HG03039 (cell line): ENCODE results near the gene LRGUK.
"Not testable (repeated sequence)": the region's sequence is repeated elsewhere in the genome, so short reads cannot be mapped to it uniquely, and the experiment has no call there.

Experiments
- ATAC-seq: cut with Tn5 transposase; IDR thresholded peaks from one replicate; pipeline ENCODE4 v1.9.1; 2021; ENCODE audit warnings: mild to moderate bottlenecking, moderate library complexity; ENCODE audit not compliant: unreplicated experiment

The LRGUK gene, protein sequence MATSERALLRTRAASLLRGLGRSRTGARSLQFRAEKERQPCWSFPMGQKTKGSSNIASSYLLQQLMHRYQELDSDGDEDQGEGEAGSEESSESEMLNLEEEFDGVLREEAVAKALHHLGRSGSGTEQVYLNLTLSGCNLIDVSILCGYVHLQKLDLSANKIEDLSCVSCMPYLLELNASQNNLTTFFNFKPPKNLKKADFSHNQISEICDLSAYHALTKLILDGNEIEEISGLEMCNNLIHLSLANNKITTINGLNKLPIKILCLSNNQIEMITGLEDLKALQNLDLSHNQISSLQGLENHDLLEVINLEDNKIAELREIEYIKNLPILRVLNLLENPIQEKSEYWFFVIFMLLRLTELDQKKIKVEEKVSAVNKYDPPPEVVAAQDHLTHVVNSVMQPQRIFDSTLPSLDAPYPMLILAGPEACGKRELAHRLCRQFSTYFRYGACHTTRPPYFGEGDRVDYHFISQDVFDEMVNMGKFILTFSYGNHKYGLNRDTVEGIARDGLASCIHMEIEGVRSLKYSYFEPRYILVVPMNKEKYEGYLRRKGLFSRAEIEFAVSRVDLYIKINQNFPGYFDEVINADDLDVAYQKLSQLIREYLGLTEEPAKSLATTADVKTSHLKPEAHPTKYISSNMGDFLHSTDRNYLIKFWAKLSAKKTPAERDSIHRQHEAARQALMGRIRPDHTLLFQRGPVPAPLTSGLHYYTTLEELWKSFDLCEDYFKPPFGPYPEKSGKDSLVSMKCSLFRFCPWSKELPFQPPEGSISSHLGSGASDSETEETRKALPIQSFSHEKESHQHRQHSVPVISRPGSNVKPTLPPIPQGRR

DNA sequence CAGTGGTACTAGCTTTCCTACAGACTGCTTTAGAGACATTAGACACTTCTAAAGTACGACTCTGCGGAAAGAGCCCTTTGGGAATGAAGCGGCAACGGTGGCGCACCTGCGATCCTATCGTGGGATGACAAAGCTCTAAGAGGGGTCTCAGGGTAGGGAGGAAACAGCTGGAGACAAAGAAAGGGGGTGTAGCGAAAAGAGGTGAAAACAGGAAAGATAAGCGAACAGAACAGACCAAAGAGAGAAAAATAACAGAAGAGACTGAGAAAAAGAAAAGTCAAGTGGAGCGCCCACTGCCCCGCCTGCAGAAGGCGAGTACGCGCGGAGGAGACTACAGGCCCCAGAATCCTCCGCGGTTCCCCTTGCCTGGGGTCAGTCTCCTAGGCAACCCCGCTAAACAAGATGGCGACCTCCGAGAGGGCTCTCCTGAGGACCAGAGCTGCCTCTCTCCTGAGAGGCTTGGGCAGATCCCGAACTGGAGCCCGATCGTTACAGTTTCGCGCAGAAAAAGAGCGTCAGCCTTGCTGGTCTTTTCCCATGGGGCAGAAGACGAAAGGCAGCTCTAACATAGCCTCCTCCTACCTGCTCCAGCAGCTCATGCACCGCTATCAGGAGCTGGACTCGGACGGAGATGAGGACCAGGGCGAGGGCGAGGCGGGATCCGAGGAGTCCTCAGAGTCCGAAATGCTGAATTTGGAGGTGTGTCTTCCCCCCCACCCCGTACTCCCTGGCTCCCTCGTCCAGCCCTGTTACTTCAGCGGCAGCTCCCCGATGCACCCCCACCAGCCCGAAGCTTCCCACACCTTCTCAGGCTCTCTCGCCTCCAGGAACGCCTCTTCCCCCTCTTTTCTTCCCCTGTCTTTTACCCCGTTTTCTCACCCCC lies at the start of gene LRGUK:
Gene LRGUK (plus strand): TSS at position 375 of the 883 bp plus-strand sequence. CDS start 28 bp downstream, at position 403.
- ATAC-seq: peak; percentile 100

DNA sequence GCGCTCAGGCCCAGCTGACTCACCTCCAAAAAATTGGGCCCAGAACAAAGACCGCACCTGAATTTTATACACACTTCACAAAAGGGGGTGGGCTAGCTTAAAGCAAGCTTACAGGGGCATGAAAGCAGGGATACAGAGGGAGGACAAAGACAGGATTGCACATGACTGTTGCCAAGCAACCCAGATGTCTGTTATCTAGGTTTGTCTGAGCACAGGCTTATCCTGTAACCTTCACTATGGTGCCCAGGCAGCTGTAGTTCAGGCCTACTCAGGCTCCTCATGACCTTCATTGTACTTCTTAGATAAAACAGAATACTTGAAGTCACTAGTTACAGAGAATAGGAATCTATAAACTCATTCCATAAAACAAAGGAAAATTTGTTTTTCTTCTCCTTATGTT lies 49.6 kb upstream of the LRGUK start:
- not testable (repeated sequence) for ATAC-seq

DNA sequence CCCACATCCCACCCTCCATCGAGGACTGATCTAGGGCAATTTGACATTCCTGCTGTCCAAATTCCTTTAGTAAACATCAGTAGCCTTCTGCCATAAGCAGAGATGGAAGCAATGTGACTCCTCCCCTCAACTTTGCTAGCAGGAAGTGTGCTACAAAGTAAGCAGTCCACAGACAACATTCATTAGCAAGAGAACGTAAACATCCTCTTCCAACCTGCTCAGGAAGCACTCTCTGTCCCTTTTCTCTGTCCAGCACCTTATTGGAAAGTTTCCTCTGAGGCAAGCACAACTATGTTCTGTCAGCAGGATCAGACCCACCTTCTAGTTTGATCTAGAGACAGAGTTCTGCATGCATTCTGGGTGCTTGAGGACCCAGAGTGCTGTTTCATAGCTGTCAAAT lies 48.1 kb upstream of the LRGUK start:
- ATAC-seq: no peak

DNA sequence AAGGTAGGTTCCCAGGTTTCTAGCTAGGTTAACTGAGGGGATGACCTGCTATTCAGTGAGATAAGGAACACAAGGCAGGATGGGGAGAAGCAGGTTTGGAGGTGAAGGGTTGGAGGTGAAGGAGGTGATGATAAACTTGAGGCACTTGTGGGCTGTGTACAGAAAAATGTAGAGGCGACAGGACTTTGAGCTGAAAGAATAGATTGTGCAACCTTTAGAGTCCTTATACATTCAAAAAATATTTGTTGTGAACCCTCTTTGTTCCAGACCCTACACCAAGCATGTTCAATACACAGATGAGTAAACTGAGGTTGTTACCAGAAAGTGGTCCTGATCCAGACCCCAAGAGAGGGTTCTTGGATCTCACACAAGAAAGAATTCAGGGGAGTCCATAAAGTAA lies 45.4 kb upstream of the LRGUK start:
- no peak for ATAC-seq

DNA sequence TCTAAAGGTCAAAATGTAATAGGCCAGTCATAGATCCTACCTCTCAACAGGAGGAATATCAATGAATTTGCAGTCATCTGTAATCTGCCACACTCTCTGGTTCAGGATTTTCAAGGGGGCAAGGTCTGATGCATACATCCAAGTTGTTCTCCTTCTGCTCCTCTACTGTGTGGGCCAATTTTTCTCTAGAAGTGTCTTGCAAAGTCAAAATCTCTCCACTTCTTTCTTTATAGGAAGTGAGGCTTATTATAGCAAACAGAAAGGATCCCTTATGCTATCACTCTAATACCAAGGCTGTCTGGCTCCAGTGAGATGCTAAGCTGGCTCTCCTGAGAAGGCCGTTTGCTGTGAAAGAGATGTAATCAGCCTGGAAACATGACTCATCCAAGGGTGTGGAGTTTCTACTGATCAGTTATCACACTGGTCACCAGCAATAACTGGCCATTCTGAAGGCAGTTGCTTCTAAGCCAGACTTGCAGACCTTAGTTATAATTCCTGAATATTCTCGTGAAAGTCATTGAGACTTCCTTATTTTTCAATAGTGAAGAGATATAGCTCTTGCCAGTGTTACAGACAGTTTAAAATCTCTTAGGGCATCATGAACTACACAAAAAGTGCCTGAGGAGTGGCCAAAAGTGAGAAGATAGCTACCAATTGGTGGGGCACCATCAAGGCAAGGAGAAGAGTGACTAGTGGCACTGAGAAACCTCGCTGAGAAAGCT lies 43.2 kb upstream of the LRGUK start:
- no peak for ATAC-seq

DNA sequence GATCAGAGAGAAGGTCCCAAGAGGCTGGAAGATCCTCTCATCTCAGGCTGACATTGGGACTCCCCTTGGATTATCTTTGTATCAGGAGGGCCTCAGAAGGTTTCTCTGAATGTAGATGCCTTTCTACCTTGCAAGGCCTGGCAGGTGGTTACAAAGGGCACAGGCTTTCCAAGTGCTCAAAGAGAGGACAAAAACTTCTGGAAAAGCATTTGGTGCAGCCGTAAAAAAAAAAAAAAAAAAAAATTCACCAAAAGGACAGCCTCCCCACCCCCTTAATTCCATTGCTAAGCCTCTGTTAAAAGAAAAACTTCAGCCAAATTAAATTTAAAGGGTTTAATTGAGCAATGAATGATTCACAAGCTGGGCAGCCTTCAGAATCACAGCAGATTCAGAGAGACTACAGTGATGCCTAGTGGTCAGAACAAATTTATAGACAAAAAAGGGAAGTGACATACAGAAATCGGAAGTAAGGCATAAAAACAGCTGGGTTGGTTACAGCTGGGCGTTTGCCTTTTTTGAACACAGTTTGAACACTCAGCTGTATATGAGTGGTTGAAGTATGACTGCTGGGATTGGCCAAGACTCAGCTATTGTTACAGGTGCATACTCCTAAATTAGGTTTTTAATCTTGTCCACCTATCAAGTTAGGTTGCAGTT lies 42.5 kb upstream of the LRGUK start:
- no peak for ATAC-seq

DNA sequence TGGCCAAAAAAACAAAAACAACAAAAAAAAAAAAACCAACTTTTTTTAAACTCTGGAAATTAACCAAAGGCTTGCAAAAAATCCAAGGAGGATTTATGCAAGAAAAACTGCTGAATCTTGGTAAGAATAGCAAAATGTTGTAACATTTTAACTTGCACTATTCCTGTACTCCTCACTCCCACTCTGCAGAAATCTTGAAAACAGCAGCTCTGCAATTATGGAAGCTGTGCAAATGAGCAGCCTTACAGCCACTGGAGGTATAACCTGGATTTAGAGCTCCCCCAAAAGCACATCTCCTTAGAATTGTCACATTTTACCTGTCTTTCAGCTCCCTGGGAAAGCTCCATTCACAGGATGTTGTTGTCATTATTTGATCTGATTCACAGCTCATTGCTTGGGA lies 41.8 kb upstream of the LRGUK start:
- ATAC-seq: no peak

DNA sequence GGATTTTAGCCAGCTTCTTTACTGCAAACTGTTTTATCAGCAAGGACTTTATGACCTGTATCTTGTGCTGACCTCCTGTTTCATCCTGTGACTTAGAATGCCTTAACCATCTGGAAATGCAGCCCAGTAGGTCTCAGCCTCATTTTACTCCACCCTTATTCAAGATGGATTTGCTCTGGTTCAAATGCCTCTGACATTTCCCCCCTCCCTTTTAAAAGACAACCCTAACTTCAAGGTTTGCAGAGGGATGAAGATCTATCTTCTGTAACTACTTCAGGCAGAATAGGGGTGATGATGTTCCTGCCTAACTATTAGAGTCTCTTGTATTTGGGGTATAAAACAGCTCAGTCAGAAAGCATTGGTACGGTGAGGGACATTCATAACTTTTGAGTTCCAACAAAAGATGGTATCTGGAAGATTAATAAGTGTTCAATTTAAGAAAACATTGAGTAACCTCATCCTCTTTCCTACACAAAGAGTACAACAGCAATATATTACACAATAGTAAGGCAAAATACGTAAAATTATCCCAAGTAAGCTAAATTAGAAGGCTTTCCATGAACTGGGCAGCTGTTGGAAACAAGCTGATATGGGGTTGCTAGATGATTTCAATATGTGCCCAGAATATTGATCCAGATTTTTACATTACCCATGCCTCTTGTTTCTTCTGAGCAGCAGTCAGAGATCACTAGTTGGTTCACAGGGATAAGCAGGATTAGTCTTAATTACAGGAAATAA lies 40.0 kb upstream of the LRGUK start:
- no peak for ATAC-seq

DNA sequence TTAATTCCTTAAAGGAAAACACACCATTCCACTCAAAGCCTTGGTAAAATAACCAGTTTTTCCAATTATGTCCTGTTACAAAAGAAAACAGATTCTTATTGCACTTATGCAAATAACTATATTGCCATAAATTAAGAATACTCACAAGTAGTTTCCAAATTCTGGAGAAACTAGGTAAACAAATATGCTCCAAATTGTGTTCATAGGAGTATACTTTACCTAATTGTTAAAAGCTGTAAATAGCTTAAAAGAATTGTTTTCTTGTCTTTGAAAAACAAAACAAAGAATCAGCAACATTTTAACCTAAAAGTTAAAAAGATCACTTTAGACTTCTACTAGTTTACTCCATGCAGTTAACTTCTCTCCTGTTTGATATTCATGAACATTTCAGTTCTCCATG lies 38.9 kb upstream of the LRGUK start:
- ATAC-seq: no peak

DNA sequence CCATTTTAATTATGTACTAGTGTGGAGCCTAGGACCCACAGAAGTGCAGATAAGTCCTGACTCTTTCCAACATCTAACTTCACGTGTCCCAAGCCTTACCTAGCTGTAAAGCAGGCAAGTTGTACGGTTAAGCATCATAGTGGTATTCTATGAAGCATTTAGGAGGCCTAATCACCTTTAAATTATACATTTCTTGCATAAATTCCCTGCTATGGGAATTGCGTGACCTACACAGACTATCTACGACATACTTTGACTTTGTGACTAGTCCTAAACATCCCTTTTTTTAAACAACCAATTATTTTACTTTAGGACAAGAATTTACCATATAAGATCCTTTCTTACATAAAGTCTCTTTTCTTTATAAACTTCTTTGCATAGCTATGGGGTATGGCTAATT lies 37.7 kb upstream of the LRGUK start:
- ATAC-seq: no peak

DNA sequence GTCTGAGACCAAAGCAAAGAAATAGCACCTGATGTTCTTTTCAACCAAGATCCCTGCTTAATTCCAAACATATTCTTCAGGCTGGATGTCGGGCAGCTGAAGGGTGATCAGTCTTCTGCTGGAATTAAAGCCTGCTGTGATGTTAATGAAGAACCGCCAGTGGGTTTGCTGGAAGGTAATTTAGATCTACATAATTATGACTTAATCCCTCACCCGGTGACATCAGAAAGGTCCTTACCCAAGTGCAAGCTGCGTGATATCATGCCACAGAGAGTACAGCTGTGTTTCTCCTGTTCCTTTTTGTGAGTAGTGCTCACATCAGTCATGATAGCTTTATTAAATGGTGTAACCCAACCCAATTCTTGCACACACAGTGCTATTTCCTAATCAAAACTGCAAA lies 29.1 kb upstream of the LRGUK start:
- no peak for ATAC-seq

DNA sequence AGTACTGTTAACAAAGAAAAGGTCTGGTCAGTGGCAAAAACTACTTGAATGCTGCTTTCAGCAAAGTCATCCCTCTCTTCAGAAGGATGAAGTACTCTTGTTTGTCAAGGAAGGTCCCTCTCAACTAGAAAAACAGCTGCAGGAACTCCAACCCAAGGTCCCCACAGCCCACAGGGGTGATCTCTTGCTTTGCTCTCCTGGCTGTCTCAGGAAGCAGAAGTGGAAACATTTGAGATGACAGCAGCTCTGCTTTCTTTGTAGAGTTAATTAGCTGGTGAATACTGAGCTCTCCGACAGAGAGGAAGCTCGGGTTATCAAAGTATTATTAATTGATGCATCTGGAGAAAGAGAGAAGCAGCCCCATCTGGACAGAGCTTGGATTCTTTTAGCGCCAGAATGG lies 25.4 kb upstream of the LRGUK start:
- ATAC-seq: no peak

DNA sequence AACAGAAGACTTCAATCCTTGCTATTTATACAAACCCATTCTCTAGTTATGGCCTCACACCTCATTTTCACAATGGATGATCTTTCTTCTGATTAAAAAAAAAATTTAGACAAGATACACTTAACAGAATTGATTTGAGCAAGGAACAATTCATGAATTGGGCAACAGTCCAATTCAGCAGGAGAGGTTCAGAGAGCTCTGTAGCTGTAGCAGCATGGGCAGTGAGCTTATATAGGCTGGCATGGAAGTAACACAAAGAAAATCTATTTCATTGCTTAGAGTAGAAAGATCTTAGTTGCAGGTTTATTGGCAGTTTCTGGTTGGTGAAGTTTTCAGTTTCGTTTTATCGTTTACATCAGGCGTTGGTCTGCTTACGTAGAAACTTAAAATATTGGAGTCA lies 23.0 kb upstream of the LRGUK start:
- ATAC-seq: no peak

DNA sequence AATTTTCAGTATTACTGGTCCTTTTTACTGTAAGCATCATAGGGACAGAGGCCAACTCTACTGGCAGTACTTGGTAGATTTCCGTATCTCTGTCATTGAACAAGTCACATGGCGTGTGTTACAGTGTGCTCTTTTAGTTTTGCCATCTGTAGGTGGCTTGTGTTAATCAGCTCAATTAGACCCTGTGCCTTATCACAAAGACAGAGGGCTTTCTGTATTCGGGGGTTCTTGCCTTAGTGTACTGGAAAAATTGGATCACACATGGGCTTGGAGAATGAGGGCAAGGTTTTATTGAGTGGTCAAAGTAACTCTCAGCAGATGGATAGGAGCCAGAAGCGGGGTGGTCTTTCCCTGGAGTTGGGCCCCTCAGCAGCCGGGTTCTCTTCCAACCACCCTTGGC lies 21.3 kb upstream of the LRGUK start:
- ATAC-seq: no peak

DNA sequence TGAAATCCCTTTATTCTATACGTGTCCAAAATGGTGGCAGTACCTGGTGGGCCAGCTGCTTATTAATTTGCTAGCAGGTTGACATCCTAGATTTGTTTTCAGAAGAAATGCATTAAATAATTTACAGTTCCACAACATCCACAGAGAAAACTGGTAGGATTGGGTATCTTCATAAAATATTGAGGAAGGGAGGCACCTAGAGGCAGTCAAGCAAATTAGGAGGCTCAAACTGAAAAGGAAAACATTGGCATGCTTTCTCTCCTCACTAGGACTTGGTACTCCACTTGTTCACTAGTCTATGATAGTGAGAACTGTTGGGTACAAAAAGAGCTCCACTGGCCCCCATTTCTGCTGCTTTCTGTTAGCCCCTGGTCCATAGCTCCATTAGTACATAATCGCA lies 18.3 kb upstream of the LRGUK start:
- ATAC-seq: no peak

DNA sequence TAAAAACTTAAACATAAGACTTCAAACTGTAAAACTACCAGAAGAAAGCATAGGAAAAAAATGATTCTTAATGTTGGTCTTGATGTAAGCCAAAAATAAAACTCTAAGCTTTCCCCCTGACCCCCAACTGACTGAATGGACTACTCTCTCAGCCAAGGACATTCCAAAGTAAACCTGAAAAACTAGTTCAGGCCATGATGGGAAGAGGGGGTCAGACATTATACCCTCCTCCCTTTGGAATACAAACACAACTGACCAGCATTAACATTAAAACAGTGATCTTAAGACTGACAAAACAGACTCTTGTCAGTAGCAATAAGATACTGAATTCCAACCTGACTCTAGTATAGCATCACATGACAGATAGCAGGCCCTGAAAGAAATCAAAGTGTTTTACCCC lies 13.5 kb upstream of the LRGUK start:
- no peak for ATAC-seq

DNA sequence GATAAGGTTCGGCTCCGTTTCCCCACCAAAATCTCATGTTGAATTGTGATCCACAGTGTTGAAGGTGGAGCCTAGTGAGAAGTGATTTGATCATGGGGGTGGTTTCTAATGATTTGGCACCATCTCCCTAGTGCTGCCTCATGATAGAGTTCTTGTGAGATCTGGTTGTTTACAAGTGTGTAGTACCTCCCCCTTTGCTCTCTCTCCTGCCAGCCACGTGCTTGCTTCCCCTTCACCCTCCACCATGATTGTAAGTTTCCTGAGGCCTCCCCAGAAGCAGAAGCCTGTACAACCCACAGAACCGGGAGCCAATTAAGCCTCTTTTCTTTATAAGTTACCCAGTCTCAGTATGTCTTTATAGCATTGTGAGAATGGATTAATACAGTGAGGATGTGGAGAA lies 12.1 kb upstream of the LRGUK start:
- ATAC-seq: no peak

DNA sequence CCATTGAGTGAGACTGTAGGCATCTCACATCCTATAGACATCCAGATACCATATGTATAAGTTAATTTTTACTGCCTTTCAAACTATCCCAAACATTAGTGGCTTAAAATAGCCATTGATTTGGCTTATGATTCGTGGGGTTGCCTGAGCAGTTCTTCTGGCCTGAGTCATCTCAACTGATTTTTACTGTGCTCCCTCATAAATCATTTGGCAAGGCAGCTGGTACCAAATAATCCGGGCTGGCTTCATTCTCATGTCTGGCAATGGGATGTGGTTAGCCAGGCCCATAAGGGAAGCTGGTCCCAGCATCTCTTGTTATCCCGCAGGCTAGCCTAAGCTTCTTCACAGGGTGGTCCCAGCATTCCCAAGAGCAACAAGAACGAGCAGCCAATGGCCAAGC lies 6.7 kb upstream of the LRGUK start:
- ATAC-seq: no peak

DNA sequence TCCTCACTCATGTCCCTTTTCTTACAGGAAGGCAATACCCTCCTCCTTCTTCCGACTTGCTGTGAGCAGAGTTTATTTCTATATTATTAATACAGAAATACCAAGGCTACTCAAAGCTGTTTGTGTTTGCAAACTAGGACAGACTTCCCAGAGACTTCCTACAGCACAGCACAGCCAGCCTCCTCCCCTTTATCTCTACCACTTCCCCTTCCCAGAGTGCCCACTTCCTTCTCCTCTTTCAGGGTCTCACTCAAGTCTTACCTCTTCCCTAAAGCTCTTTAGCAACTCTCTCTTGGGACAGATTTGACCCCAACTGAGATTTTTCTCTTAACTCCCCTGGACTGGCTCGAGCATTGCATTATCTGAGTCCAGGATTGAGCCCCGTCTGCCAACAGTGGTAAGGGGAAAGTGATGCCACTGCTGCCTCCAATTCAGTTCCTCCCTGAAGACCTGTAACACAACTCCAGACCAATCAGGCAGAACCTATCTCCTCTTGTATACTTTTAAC lies 5.5 kb upstream of the LRGUK start:
- ATAC-seq: no peak
